ENCODE results near the gene AMBRA1.
"Not testable (repeated sequence)": the region's sequence is repeated elsewhere in the genome, so short reads cannot be mapped to it uniquely, and the experiment has no call there.

AMBRA1 gene

DNA sequence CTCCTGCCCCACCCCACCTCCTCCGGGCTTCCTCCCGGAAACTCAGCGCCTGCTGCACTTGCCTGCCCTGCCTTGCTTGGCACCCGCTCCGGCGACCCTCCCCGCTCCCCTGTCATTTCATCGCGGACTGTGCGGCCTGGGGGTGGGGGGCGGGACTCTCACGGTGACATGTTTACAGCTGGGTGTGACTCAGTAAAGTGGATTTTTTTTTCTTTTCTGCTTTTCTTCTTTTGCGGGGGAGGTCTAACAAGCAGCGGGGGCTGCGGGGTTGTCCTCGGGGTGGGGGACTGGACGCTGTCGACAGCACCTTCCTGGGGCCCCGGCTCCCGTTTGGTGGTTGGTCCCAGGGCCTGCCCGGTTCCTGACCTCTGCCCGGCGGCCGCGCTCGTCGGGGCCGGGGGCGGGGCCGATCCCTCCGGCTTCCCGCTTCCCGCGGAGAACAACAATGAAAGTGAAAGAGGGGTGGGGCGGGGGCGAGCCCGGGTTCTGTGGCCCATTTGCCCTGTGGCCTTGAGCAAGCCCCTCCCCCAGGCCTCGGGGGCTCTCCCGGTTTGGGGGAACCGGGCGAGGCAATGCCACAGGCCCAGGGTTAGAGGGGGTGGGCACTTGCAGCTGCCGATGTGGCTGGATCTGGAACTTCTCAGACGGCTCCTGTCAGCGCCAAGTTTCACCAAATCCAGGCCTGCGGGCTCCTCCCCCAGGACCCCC lies 213.3 kb downstream of the AMBRA1 start:
- DNase-seq, result peak; percentile 44

GRCh38 chr11:46379482-46380293 lies 214.1 kb downstream of the AMBRA1 start:
- not testable (repeated sequence) for DNase-seq

GRCh38 chr11:46378811-46379481 lies 214.9 kb downstream of the AMBRA1 start:
- no peak for DNase-seq

GRCh38 chr11:46378296-46378695 lies 215.5 kb downstream of the AMBRA1 start:
- DNase-seq, result no peak

- DNase-seq, result no peak
Observed at GRCh38 chr11:46377831-46378230, 216.0 kb downstream of the AMBRA1 start.

DNA sequence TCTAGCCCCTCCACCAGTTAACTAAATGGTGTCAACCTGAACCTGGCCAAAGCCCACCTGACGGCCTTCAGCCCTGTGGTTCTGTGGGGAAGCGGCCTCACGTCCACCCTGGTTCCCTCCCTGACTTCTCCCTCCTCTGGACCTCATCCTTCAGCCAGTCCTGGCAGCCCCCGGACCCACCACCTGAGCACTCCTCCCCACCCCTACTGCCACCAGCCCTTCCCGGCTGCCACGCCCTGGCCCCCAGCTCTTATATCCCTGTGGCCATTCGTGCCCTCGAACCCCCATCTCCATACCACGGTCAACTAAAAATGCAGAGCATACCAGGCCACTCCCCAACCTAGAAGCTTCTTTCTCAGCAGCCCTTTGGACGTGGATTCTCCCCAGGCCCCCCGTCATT lies 216.5 kb downstream of the AMBRA1 start:
- no peak for DNase-seq

DNA sequence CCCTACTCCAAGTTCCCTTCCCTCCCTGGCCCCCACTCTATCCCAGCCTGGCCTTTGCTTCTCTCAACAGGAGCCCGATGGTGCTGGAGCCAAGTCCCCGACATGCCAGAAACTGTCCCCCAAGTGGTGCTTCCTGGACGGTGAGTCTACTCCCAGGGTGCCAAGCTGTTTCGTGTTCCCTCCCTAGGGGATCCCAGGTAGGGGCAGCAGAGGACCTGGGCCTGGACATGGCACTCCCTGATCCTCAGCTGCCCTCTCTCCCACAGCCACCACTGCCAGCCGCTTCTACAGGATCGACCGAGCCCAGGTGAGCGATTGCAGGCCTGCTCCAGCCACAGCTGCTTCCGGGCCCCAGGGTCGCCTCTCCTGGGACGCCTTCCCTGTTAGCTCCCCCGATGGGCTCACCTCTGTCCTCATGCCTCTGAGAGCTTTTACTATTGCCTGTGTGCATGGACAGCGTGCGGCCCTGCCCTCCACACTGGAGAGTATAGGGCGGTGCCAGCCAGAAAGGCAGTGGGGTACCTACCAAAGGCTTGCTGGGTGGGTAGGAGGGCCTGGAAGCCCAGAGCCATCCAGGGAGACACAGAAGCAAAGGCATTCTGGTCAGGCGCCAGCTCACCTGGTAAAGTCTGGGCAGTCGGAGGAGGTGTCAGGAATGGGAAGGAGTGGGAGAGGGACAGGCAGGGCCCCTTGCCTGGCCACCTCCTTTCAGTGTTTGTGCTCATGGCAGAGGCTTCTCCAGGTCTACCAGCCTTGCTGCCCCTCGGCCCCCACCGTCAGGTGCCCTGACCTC lies 217.4 kb downstream of the AMBRA1 start:
- no peak for DNase-seq

DNA sequence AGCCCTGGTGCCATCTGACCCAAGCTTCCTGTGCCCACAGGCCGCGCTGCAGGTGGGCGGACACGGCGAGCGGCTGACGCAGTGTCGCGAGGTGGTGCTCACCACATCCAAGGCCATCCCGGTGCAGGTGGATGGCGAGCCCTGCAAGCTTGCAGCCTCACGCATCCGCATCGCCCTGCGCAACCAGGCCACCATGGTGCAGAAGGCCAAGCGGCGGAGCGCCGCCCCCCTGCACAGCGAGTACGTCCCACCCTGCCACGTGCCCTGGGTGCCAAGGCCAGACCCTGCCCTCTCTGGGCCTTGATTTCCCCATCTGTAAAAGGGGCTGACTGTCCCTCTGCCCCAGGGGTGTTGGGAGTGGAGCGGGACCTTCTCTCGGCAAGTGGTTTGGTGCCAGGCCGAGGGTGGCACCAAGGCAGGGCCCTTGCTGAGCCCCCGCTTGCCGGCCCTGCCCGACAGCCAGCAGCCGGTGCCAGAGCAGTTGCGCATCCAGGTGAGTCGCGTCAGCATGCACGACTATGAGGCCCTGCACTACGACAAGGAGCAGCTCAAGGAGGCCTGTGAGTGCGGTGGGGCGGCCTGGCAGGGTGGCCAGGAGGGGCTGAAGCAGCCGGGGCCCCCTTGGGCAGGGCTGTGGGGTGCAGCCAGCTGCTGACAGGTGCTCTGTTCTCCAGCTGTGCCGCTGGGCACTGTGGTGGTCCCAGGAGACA lies 218.3 kb downstream of the AMBRA1 start:
- no peak for DNase-seq

GRCh38 chr11:46374815-46375214 lies 219.0 kb downstream of the AMBRA1 start:
- DNase-seq, result no peak

GRCh38 chr11:46373787-46374740 lies 219.8 kb downstream of the AMBRA1 start:
- DNase-seq, result no peak

- not testable (repeated sequence) for DNase-seq
Observed at GRCh38 chr11:46372501-46372900, 221.3 kb downstream of the AMBRA1 start.

DNA sequence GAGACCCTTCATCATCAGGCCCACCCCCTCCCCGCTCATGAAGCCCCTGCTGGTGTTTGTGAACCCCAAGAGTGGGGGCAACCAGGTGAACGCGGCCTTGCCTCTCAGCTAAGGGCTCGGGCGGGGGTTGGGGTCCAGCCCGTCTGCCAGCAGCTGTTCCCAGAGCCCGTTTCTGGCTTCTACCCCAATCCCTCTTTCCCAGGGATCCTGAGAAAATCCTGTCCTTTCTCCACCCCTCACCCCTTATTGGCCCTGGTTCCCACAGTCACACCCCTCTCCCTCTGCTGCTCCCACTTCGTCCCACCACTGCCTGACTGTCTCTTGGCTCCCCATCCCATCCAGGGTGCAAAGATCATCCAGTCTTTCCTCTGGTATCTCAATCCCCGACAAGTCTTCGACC lies 221.7 kb downstream of the AMBRA1 start:
- DNase-seq, result no peak

DNA sequence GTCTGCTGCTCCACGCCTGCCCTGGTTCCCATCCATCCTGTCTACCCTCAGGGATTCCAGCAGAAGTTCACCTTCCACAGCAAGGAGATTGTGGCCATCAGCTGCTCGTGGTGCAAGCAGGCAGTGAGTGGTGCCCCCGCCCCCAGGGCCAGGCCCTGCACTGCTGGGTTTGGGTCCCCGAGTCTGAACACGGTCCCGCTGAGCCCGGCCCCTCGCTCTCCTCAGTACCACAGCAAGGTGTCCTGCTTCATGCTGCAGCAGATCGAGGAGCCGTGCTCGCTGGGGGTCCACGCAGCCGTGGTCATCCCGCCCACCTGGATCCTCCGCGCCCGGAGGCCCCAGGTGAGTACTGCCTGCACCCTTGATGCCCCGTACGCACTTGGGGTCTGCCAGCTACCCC lies 222.6 kb downstream of the AMBRA1 start:
- not testable (repeated sequence) for DNase-seq

DNA sequence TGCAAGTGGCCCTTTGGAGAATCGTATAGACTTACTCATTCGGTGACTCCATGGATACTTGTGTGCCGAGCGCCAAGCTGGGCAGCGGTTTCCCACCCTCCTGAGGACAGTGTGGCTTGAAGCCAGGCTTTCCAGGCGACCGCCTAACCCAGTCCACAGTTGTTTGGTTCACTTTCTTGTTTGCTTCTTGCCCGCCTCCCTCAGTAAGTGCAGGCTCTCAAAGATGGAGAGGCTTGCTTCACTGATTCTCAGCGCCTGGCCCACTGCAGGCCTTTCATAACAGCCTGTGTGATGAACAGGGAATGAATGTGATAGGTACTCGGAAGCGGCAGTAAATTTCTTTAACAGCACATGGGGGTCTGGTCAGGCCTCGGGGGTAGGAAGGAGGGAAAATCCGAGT lies 223.6 kb downstream of the AMBRA1 start:
- DNase-seq, result no peak

DNA sequence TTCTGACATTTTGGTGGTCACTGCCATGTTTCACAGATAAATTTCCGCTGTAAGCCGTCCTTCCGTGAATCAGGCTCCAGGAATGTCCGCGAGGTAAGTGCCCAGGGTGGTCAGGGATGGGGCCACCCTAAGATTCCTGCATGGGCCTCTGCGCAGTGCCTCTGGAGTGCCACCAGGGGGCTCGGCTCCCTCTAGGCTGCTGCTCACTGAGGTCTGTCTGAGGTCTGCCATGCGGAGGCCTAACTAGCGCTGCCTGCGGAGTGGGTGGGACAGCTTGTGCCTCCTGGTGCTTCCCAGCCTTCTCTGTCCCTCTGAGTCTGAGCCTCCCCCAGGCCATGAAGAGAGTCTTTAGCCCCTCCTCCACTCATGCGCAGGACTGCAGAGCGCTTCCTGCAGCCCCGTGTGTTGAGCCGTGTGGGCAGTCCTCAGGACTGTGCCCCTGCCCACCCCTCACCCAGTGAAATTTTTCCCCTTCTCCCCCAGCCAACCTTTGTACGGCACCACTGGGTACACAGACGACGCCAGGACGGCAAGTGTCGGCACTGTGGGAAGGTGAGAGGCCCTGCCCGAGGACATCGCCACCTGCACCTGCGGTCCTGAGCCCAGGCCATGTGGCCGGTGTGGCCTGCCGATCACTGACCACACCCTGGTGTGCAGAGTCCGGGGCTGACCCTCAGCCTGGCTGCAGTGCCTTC lies 224.2 kb downstream of the AMBRA1 start:
- peak; percentile 38 for DNase-seq

- no peak for DNase-seq
Observed at GRCh38 chr11:46367916-46368267, 225.9 kb downstream of the AMBRA1 start.

GRCh38 chr11:46367244-46367915 lies 226.4 kb downstream of the AMBRA1 start:
- DNase-seq, result peak; percentile 70

GRCh38 chr11:46366661-46367161 lies 227.1 kb downstream of the AMBRA1 start:
- DNase-seq, result no peak

- no peak for DNase-seq
Observed at GRCh38 chr11:46366260-46366659, 227.6 kb downstream of the AMBRA1 start.

DNA sequence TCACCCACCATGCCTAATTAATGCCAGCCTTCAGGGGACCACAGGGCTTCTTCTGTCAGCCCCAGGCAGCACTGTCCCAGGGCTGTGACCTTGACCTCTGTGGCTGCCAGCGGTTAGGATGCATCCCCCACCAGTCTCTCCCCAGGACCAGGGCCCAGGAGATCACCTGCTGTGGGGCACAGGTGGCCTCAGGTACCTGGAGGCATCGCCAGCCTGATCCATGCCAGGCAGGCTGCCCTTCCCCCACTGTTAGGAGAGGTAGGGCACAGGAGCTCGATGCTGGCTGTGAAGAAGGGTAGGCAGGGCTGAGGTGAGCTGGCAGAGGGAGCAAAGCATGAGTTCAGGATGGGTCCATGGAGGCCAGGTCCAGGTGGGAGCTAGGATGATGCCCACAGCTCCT lies 229.0 kb downstream of the AMBRA1 start:
- no peak for DNase-seq
